Gastrocnemius medialis (tissue), 4 donors: ENCODE data around the gene KCNE1.

Experiments
- CTCF ChIP-seq, 5 experiments: fragments of 450-650 bp in 3 of 5; fragments of 200-600 bp in 2 of 5; sonication (generic) in 2 of 5; IDR thresholded peaks in 4 of 5; conservative IDR thresholded peaks in 1 of 5; 1 replicate in 4 of 5; 2 replicates in 1 of 5; pipeline ENCODE4 v1.5.1; 2016 to 2019; ENCODE audit warnings: antibody characterized with exemption in 5 of 5, mild to moderate bottlenecking in 3 of 5, moderate library complexity in 3 of 5
- POLR2A ChIP-seq, 2 donors: fragments of 450-650 bp; IDR thresholded peaks; one replicate each; pipeline ENCODE4 v1.6.1; 2017; ENCODE audit warnings: antibody characterized with exemption in 2 of 2, mild to moderate bottlenecking in 2 of 2, moderate library complexity in 2 of 2

- TF ChIP-seq CTCF (IDR thresholded peaks at IDR 0.05 in 4 of 5, conservative IDR thresholded peaks at IDR 0.05 in 1 of 5) (no peak), POLR2A (IDR thresholded peaks at IDR 0.05) (no peak)
These were observed 7.4 kb downstream of the KCNE1 start for GRCh38 chr21:34504595-34504994.
